Measurements from ENCODE around the gene TTYH1. TPM values are rescaled to one million over a fixed set of nuclear protein-coding genes. Genes with fewer than 3 reads are reported as not detected.
A peak's percentile ranks its signal among the peaks of the same experiment; 100 is the strongest.

TTYH1 gene
- polyA plus RNA-seq, 1 donor = 8.2 TPM

DNA sequence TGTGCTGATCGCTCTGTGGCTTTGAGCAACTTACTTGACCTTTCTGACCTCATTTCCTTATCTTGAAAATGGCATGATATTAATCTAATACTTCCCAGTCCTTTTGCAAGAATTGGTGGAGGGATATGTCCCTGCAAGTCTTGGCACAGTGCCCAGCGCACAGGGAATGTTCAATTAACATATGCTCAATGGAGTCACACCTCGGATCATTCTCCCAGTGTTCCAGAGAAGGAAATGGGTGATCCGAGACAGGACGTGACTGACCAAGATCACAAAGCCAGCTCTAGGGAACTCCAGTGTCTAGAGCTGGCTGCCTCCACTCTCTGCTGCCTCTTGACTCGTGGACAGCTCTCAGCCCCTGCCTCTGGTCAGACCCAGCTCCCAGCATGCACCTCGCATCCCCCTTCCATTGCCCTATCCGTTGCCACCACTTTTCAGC lies 54.3 kb downstream of the TTYH1 start:
- no CpG with 5 or more reads among the region's 8 CpGs for WGBS (ENCODE audit: insufficient coverage, low lambda C conversion rate)
- Histone ChIP-seq H3K4me3 (ENCODE audit: low read length) (no peak overlapping the region), H3K27ac (ENCODE audit: low read length) (peak overlapping the region; percentile 98), H3K4me1 (ENCODE audit: control insufficient read depth, insufficient read depth, low read length) (peaks cover 55% of the 10 kb centered on the region), H3K27me3 (ENCODE audit: control insufficient read depth, insufficient read depth, low read length) (peaks cover 2% of the 10 kb centered on the region), H3K9me3 (ENCODE audit: control insufficient read depth, low read depth, low read length) (peaks cover 10% of the 10 kb centered on the region), H3K36me3 (ENCODE audit: control insufficient read depth, insufficient read depth, low read length) (peaks cover 15% of the 10 kb centered on the region)
- DNase-seq = peak in 1 of 2 donors; percentile 49

DNA sequence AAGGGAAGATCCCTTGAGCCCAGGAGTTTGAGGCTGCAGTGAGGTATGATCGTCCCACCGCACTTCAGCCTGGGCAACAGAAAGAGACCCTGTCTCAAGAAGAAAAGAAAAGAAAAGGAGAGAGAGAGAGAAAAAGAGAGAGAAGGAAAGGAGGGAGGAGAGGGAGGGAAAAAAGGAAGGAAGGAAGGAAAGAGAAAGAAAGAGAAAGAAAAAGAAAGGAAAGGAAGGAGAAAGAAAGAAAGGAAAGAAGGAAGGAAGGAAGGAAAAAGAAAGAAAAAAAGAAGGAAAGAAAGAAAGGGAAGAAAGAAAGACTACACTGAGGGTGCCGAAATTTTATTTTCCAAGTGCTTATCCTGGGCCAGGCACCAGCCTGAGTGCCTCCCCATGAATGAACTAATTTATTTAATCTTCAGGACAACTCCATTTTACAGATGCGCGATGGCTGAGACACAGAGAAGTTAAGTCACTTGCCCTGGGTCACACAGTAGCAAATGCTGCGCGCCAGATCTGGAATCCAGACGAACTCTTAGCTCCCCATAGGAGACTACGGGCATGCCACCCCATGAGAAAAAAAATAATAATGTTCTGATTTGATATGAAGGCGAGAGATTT lies 55.1 kb downstream of the TTYH1 start:
- no peak for DNase-seq
- H3K27me3 ChIP-seq (ENCODE audit: control insufficient read depth, insufficient read depth, low read length) = peaks cover 2% of the 10 kb centered on the region
- H3K9me3 ChIP-seq (ENCODE audit: control insufficient read depth, low read depth, low read length) = peaks cover 9% of the 10 kb centered on the region
- H3K36me3 ChIP-seq (ENCODE audit: control insufficient read depth, insufficient read depth, low read length) = peaks cover 15% of the 10 kb centered on the region
- H3K4me1 ChIP-seq (ENCODE audit: control insufficient read depth, insufficient read depth, low read length) = peaks cover 52% of the 10 kb centered on the region
- peak overlapping the region; percentile 98 for H3K27ac ChIP-seq (ENCODE audit: low read length)
- peak overlapping the region; percentile 82 for H3K4me3 ChIP-seq (ENCODE audit: low read length)
- 66% methylated on average over 3 of the region's 10 CpGs for WGBS (ENCODE audit: insufficient coverage, low lambda C conversion rate)

DNA sequence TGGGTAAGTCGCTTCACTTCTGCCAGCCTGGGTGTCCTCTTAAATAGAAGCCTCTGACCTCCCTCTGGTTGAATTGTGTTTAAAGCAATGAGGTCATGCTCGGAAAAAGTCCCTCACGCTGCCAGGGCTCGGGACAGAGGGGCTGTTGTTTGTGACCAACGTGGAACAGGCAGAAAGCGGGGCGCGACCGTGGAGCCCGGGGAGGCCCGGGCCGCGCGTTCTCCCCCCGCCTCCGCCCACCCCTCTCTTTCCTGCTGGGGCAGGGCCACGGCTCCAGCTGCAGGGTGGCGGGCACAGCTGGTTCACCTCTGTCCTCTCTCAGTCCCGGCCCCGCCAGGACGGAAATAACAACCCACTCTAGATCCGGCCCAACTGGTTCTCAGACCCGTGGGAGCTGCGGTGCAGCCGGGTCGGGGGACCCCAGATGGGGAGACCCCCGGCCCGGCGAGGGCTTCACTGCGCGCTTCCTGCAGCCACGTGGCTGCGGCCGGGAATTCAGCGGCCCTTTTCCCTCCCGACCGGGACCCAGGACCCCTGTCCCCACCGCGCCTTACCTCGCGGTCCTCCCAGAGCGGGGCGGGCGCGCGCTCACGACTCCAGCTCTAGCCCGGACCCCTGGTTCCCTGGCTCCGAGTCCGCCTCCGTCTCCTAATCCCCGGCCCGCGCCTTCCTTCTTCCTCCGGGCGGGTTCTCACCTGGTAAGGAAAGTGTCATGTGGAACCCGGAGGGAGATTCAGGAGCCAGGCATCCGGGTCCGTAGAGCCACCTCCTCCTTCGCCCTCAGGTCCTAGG lies 55.9 kb downstream of the TTYH1 start:
- 0% methylated on average over 1 of the region's 60 CpGs for WGBS (ENCODE audit: insufficient coverage, low lambda C conversion rate)
- peaks cover 4% of the 10 kb centered on the region for H3K9me3 ChIP-seq (ENCODE audit: control insufficient read depth, low read depth, low read length)
- peaks cover 44% of the 10 kb centered on the region for H3K4me1 ChIP-seq (ENCODE audit: control insufficient read depth, insufficient read depth, low read length)
- peaks cover 2% of the 10 kb centered on the region for H3K27me3 ChIP-seq (ENCODE audit: control insufficient read depth, insufficient read depth, low read length)
- peak overlapping the region; percentile 82 for H3K4me3 ChIP-seq (ENCODE audit: low read length)
- peak overlapping the region; percentile 98 for H3K27ac ChIP-seq (ENCODE audit: low read length)
- peak in 1 of 2 donors; percentile 71 for DNase-seq
- peaks cover 7% of the 10 kb centered on the region for H3K36me3 ChIP-seq (ENCODE audit: control insufficient read depth, insufficient read depth, low read length)

DNA sequence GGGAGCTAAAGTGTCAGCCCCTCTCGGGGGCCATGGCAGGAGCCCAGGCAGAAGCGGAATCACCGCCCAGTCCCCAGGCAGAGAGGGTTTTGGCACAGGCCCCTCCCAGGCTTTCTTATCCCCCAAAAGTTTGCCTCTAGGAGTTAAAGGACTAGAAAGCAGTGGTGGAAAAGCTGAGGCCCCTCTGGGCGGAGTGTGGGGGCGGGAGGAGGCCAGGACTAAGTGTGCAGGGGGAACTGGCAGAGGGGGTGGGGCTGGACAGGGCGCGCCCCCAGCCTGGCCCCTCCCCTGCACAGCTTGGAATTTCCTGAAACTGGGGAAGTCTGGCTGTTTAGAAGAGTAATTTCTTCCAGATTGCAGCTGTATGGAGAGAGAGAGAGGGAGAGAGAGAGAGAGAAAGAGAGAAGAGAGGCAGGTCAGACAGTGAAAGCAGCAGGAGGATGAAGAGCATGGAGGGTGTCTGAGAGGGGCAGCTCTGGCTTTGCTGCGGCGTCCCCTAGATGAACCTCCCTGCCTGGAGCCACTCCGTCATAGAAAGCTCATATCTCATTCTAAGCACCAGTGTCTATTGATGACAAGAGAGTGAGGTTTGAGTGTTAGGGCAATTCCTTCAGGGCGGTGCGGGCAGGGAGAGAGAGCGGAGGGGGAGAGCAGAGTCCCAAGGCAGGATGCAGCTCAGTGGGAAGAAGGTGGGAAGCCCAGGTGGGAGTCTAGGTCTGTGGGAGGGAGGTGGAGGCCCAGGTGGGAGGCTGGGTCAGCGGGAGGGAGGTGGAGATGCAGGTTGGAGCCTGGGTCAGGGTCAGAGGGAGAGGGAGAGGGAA lies 58.0 kb downstream of the TTYH1 start, which contains the start of gene CDC42EP5:
Gene CDC42EP5, minus strand, starts transcription at position 226 of the 821 bp plus-strand sequence. CDS start 7,749 bp downstream, outside the sequence.
- H3K27me3 ChIP-seq (ENCODE audit: control insufficient read depth, insufficient read depth, low read length) = peaks cover 2% of the 10 kb centered on the region
- H3K27ac ChIP-seq (ENCODE audit: low read length) = peak within 1 kb of the TSS; percentile 98
- peaks cover 4% of the 10 kb centered on the region for H3K36me3 ChIP-seq (ENCODE audit: control insufficient read depth, insufficient read depth, low read length)
- H3K4me3 ChIP-seq (ENCODE audit: low read length) = peak within 1 kb of the TSS; percentile 77
- peak; percentile 86 to 96 for DNase-seq
- peaks cover 4% of the 10 kb centered on the region for H3K9me3 ChIP-seq (ENCODE audit: control insufficient read depth, low read depth, low read length)
- H3K4me1 ChIP-seq (ENCODE audit: control insufficient read depth, insufficient read depth, low read length) = peaks cover 34% of the 10 kb centered on the region
- no CpG with 5 or more reads among the region's 14 CpGs for WGBS (ENCODE audit: insufficient coverage, low lambda C conversion rate)

DNA sequence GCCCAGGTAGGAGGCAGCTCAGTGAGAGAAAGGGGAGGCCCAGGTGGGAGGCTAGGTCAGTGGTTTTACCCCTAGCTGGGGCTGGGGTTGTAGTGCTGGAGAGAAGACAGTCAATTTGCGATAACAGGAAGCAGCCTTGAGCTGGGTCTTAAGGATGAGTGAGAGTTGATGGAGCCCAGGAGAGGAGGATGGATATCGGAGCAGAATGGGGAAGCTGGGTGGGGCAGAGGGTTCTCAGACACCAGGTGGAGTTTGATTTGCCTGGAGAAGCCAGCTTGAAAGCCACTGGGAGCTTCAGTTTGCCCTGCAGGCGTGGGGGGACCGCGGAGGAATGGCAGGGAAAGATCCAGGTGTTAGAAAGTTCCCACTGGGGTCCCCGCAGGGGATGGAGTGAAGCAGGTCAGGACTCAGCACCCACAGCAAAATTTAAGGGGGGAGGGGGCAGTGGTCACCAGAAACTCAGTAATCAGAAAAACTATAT lies 58.7 kb downstream of the TTYH1 start:
- Histone ChIP-seq H3K27ac (ENCODE audit: low read length) (peak overlapping the region; percentile 98), H3K4me3 (ENCODE audit: low read length) (peak overlapping the region; percentile 77), H3K4me1 (ENCODE audit: control insufficient read depth, insufficient read depth, low read length) (peaks cover 27% of the 10 kb centered on the region), H3K27me3 (ENCODE audit: control insufficient read depth, insufficient read depth, low read length) (peaks cover 2% of the 10 kb centered on the region), H3K9me3 (ENCODE audit: control insufficient read depth, low read depth, low read length) (peaks cover 4% of the 10 kb centered on the region), H3K36me3 (ENCODE audit: control insufficient read depth, insufficient read depth, low read length) (peaks cover 4% of the 10 kb centered on the region)
- no CpG with 5 or more reads among the region's 6 CpGs for WGBS (ENCODE audit: insufficient coverage, low lambda C conversion rate)
- DNase-seq = no peak

DNA sequence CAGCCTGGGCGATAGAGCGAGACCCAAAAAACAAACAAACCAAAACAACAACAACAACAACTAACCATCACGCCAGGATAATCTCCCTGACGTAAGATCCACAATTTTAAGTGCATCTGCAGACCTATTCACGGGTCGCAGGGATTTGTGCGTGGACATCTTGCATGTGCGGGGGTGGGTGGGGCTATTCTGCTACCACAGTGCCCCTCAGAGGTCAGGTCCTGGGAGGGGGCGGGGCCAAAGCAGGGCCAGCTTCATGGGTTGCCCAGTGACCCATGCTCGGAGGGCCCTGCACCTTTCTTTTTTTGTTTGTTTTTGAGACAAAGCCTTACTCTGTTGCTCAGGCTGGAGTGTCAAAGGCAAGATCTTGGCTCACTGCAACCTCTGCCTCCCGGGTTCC lies 60.4 kb downstream of the TTYH1 start:
- no peak overlapping the region for H3K4me3 ChIP-seq (ENCODE audit: low read length)
- WGBS (ENCODE audit: insufficient coverage, low lambda C conversion rate) = no CpG with 5 or more reads among the region's 11 CpGs
- peaks cover 4% of the 10 kb centered on the region for H3K9me3 ChIP-seq (ENCODE audit: control insufficient read depth, low read depth, low read length)
- H3K4me1 ChIP-seq (ENCODE audit: control insufficient read depth, insufficient read depth, low read length) = peaks cover 11% of the 10 kb centered on the region
- DNase-seq = no peak
- no peaks in the 10 kb centered on the region for H3K36me3 ChIP-seq (ENCODE audit: control insufficient read depth, insufficient read depth, low read length)
- H3K27me3 ChIP-seq (ENCODE audit: control insufficient read depth, insufficient read depth, low read length) = peaks cover 2% of the 10 kb centered on the region
- no peak overlapping the region for H3K27ac ChIP-seq (ENCODE audit: low read length)

DNA sequence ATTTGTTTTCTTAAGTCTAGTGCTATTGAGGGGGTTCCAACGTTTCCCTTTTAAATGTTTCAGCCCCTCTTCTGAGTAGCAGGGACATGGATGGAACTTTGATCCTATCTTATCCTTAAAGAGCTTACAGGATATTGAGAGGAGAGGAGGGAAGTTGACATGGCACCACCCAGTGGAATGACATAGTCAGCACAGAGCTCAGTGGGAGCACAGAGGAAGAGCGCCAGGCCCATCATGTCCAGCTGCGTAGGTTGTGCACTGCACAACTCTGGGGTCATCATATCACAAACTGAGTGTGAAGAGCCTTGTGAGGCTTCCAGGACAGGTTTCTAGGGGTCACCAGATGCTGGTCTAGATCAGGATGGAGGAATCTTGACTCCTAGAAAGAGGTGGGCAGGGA lies 62.4 kb downstream of the TTYH1 start:
- Histone ChIP-seq H3K27ac (ENCODE audit: low read length) (peak overlapping the region; percentile 32), H3K27me3 (ENCODE audit: control insufficient read depth, insufficient read depth, low read length) (no peaks in the 10 kb centered on the region), H3K9me3 (ENCODE audit: control insufficient read depth, low read depth, low read length) (no peaks in the 10 kb centered on the region), H3K36me3 (ENCODE audit: control insufficient read depth, insufficient read depth, low read length) (no peaks in the 10 kb centered on the region), H3K4me3 (ENCODE audit: low read length) (no peak overlapping the region), H3K4me1 (ENCODE audit: control insufficient read depth, insufficient read depth, low read length) (peaks cover 11% of the 10 kb centered on the region)
- no CpG with 5 or more reads among the region's 3 CpGs for WGBS (ENCODE audit: insufficient coverage, low lambda C conversion rate)
- DNase-seq = peak in 1 of 2 donors; percentile 62

DNA sequence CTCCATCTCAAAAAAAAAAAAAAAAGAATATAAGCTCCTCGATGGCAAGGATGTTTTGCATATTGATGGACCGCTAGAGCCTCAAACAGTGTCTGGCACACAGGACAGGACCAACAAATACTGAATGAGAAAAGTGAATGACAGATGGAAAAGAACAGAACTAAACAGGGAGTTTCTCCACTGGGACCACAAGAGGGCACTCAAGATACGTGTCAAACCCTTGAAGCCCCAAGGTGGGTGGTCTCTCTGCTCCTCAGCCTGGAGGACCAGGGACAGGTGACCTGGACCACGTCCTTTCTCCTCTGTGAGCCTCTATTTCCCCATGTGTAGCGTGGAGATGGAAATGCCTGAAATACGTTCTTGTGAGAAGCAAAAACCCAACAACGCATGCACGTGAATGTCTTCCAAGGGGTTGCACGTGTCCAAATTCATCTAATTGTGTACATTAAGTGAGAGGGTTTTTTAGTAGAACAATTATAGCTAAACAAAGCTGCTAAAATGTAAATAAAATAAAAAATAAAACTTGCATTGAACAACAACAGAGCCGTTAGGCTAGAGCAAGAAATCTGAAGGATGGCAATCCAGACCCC lies 63.5 kb downstream of the TTYH1 start:
- no CpG with 5 or more reads among the region's 10 CpGs for WGBS (ENCODE audit: insufficient coverage, low lambda C conversion rate)
- no peak overlapping the region for H3K4me3 ChIP-seq (ENCODE audit: low read length)
- peak in 1 of 2 donors; percentile 46 for DNase-seq

DNA sequence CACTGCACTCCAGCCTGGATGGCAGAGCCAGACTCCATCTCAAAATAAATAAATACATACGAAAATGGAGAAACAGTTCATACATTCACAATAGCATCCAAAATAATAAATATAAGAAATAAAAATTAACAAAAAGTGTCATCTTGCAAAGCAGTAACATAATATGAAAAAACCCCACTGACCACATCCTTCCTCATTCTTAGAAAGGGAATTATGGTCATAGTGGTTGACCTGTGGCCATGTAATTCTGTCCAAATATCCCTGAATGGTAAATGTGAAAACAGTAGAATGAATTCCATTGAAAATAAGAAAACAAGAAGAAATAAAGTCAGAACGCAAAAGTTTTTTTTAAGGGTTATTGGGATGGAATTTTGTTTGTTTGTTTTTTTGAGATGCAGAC lies 64.8 kb downstream of the TTYH1 start:
- Histone ChIP-seq H3K27me3 (ENCODE audit: control insufficient read depth, insufficient read depth, low read length) (no peaks in the 10 kb centered on the region), H3K27ac (ENCODE audit: low read length) (no peak overlapping the region), H3K4me3 (ENCODE audit: low read length) (no peak overlapping the region), H3K36me3 (ENCODE audit: control insufficient read depth, insufficient read depth, low read length) (no peaks in the 10 kb centered on the region), H3K4me1 (ENCODE audit: control insufficient read depth, insufficient read depth, low read length) (peaks cover 3% of the 10 kb centered on the region), H3K9me3 (ENCODE audit: control insufficient read depth, low read depth, low read length) (no peaks in the 10 kb centered on the region)
- WGBS (ENCODE audit: insufficient coverage, low lambda C conversion rate) = 100% methylated on average over 2 of the region's 2 CpGs
- DNase-seq = no peak

More for the DNA sequence above, 63.5 kb downstream of the TTYH1 start:
- H3K27ac ChIP-seq (ENCODE audit: low read length) = no peak overlapping the region
- no peaks in the 10 kb centered on the region for H3K9me3 ChIP-seq (ENCODE audit: control insufficient read depth, low read depth, low read length)
- no peaks in the 10 kb centered on the region for H3K27me3 ChIP-seq (ENCODE audit: control insufficient read depth, insufficient read depth, low read length)
- H3K36me3 ChIP-seq (ENCODE audit: control insufficient read depth, insufficient read depth, low read length) = no peaks in the 10 kb centered on the region
- H3K4me1 ChIP-seq (ENCODE audit: control insufficient read depth, insufficient read depth, low read length) = peaks cover 7% of the 10 kb centered on the region

Measured in large intestine (tissue), 3 donors.